Activated CD4-positive, alpha-beta T cell treated with anti-CD3 and anti-CD28 coated beads, Interleukin-10, Interleukin-2, amounts not matched to agents 100 ng/mL and 50 ng/mL, durations not matched to agents 16 hours and 8 hours (primary cell): ENCODE measurements around the gene BNC1.
"Not testable (repeated sequence)": the region's sequence is repeated elsewhere in the genome, so short reads cannot be mapped to it uniquely, and the experiment has no call there.

Experiments used
- DNase-seq: peaks from one replicate; pipeline ENCODE4 v3.0.0-alpha.2; 2020

BNC1 gene

DNA sequence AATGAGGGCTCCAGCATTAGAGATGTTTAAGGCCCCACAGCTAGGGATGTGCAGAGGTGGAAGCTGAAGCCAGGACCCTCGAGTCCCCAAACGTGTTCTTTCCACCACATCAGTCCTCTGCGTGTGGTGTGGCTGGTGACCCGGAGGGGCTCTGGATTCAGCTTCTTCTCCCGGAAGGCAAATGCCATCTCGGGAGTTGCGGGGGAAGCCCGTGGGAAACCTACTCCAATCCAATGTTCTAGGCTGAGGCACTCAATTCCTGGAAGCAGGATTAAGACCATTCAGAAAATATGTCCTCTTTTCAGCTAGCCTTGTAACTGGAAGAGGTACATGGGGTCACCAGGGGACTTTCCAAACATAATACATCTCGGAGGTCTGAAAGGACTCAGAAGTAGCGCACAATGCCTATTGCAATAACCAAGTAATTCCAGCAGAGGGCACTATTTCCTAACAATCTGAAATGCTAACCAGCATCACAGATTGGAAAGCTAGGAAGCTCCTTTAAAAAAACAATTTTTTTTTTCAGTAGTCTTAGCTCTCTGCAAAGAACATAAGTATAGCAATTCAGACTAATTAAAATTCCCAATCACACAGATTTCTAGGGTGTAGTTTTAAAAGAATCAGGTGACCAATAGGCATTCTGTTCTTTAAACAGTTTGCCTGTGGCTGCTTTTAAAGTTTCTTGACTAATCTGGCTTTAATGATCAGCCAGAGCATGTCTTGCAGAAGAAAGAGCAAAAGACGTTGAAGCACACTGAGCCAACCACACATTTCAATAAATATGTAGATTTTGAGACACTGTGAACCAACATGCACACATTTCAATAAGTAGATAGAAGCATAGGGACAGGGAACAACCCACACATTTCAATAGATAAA, 36.1 kb downstream of the BNC1 start:
- DNase-seq = peak; percentile 65

DNA sequence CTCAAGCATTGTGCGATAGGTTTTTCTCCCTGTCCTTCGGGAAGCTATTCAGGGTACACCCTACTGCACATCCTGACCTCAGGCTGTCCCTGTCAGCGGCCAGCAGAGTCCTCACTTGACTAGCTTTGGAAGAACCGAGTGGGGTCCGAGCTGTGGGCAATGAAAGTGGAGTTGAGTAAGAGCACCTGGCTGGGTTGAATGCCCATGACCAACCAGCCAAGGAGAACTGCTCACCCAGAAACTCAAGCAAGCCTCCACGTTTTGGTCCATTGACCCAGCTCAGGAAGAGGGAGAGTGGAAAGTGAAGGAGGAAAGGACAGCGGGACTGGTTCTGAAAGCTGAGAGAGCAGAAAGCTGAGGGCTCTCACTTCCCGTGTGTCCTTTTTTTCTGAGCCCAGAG, 40.8 kb downstream of the BNC1 start:
- no peak for DNase-seq

DNA sequence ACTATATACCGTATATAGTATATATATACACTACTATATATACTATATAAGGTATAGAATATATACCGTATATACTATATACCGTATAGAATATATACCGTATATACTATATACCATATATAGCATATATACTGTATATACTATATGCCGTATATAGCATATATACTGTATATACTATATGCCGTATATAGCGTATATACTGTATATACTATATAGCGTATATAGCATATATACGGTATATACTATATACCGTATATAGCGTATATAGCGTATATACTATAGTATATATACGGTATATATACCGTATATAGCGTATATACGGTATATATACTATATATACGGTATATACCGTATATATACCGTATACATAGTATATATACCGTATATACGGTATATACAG, 54.2 kb downstream of the BNC1 start:
- no peak for DNase-seq

DNA sequence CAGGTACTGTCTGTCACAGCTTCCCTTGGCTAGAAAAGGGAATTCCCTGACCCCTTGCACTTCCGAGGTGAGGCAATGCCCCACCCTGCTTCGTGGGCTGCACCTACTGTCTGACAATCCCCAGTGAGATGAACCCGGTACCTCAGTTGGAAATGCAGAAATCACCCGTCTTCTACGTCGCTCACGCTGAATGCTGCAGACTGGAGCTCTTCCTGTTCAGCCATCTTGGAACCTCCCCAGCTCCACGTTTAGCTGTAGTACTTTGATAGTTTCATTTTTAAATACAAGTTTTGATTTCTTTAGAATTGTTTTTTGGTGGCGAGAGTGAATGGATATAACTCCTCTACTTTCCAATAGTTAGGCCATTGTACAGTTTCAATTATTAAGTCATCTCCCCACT, 59.0 kb downstream of the BNC1 start:
- DNase-seq = no peak

DNA sequence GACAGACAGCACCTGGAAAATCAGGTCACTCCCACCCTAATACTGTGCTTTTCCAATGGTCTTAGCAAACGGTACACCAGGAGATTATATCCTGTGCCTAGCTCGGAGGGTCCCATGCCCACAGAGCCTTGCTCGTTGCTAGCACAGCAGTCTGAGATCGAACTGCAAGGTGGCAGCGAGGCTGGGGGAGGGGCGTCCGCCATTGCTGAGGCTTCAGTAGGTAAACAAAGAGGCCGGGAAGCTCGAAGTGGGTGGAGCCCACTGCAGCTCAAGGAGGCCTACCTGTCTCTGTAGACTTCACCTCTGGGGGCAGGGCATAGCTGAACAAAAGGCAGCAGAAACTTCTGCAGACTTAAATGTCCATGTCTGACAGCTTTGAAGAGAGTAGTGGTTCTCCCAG, 62.7 kb downstream of the BNC1 start:
- not testable (repeated sequence) for DNase-seq

DNA sequence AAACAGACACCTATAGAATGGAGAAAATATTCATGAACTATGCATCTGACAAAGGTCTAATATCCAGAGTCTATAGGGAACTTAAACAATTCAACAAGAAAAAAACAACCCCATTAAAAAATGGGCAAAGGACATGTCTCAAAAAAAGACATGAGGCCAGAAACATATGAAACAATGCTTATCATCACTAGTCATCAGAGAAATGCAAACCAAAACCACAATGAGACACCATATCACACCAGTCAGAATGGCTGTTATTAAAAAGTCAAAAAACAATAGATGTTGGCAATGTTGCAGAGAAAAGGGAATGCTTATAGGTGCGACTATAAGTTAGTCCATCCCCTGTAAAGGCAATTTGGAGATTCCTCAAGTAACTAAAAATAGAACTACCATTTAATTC, 65.4 kb downstream of the BNC1 start:
- DNase-seq = no peak

DNA sequence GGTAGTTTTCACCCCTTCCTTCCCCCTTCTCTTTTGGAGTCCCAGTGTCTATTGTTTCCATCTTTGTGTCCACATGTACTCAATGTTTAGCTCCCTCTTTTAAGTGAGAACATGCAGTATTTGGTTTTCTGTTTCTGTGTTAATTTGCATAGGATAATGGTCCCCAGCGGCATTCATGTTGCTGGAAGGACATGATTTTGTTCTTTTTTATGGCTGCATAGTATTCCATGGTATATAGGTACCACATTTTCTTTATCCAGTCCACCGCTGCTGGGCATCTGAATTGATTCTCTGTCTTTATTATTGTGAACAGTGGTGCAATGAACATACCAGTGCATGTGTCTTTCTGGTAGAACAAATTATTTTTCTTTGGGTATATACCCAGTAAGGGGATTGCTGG, 69.2 kb downstream of the BNC1 start:
- no peak for DNase-seq

DNA sequence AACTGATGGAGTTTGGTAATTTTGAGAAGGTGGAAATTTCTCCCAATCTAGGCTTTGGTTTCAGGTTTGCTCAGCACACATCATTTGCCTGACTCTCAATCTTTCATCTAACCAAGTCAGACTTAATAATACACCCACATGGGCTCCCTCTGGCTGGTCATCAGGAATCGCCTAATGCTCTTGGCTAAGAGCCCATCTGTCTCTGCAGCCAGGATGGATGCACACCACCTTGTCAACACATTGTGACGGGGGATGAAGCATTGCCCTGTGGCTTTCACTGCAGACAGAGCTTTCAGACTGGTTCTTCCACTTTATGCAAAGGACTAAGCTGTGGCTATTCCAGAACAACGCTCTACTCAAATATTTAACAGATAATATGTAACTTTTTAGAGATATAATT, 73.8 kb downstream of the BNC1 start:
- DNase-seq = no peak

DNA sequence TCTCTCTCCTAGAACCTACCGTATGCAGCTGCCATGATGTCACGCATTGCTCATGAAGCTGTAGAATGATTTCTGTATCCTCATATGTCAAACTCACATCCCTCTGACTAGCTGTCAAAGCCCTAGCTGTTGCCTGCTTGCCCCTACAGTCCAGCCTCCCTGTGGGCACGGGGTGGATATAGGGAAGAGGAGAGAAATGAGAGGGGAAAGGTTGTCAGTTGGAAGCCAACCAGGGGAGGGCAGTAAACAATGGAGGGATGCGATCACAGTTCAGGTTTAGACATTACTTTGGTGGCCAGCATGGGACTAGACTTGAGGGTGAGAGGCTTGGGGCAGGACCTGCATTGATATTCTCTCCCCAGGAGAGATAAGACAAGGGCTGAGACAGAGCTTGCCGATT, 75.1 kb downstream of the BNC1 start:
- no peak for DNase-seq

DNA sequence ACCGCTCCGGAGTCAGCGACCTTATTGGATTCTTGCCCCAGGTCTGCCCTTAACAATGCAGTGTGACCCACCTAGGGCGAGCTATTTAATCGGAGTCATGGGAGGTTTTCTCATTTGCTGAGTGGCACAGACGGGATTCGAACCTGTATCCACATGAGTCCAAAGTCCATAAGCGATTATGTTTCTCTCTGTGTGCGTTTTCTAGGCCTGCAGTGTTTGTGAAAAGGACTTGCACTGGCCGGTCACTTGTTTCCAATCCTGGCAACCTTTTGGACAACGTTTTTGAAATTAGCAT, 76.2 kb downstream of the BNC1 start:
- DNase-seq = no peak

DNA sequence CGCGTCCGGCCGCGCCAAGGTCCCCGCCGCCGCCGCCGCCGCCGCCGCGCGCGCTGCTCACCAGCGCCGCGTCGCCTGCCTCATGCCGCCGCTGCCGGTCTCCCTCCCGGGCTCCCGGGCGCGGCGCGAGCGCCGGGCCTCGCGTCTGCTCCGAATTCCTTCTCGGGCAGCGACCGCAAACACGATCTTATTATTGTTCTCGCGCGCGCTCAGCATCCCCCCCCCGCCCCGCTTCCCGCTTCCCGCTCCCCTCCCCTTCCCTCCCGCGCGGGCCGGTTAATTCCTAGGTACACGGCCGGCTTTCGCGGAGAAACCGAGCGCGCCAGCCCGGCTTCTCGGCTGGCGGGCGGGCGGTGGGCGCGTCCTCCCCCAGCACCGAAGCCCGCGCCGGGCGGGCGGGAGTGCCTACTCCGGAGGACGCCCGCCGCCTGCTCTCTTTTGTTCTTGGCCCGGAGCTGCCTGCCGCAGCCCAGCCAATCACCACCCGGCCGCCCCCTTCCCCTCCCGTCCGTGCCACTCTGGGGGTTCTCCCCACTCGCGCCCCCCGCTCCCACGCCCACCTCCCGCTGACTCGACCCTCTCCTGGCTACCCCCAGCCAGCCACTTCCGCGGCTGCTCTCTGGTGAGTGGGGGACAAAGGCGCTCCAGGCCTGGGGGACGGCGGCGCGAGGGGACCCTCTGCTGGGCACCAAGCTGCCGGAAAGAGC, 76.7 kb downstream of the BNC1 start, which contains the start of gene HDGFL3:
HDGFL3 (minus strand) TSS at position 164 of the 707 bp plus-strand sequence. CDS start 409 bp downstream, outside the sequence.
- DNase-seq = peak; percentile 34

DNA sequence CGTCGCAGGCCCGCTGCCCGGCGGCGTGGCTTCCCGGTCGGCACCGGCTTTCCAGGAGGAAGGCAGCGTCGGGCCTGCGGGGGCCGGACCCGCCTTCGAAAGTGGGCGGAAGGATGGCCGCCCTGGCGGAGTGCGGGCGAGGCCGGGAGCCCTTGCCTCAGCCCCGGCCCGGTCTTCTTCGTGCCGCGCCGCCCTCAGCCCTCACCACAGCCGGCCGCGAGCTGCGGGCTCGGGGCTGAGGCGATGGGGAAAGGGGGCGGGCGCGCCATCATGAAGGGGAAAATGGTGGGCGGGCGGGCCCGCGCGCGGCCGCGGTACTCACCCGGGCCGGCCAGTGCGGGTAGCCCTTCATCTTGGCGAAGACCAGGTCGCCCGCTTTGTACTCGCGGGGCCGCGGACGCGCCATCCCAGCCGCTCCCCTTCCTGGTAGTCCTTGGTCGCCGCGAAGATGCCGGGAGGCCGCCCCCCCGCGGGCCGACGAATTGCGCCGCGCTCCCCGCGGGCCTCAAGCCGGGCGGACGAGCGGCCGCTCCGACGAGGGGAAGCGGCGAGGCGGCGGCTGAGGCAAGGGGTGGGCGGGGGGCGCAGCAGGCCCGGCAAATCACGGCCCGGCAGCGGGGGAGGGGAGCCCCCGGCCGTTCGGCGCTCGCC, 77.3 kb downstream of the BNC1 start:
- DNase-seq = no peak

DNA sequence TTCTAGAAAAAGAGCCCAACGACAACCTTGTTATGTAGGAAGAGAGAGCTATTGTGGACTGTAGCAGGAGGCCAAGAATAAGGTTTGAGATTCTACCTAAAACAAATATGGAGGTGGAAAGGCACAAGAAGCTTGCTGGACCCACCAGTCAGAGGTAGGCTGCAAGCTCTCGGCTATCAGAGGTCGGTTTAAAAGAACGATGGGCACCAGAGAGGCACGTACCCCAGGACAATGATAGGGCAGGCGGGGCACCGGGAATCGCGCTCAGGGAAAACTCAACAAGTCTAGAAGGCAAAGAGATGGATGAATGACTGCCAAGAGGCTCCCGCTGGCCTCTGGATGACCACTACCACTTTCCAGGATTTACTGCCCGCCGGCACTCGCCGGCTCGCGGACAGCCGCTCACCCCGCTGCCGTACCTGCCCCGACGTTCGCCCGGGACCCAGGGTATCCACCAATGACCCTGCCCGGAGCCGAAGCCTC, 77.9 kb downstream of the BNC1 start:
- DNase-seq = no peak
